Astrocyte of the cerebellum (primary cell): ENCODE data around the gene C19orf38.

Source experiments
- DNase-seq: peaks from one replicate; pipeline ENCODE4 v3.0.0-alpha.2; 2011; ENCODE audit warnings: low read depth
- H3K4me3 ChIP-seq: 2 replicates; pipeline ENCODE4 v1.5.1; 2011; ENCODE audit warnings: mild to moderate bottlenecking, low read depth, low read length, moderate library complexity
- CTCF ChIP-seq: IDR thresholded peaks from 2 replicates; pipeline ENCODE4 v1.5.1; 2012; ENCODE audit warnings: low read length, low read depth, moderate library complexity, mild to moderate bottlenecking; ENCODE audit errors: missing control alignments
- in situ Hi-C: cut with HindIII; loops from 2 replicates; pipeline ENCODE4 v1.10.0; 2017; ENCODE audit warnings: low sequenced_read_pairs

C19orf38 gene

GRCh38 chr19:10823690-10824089, 24.5 kb upstream of the C19orf38 start:
- in situ Hi-C loops, result no loop called here
- H3K4me3 ChIP-seq, result no peak overlapping the region
- DNase-seq, result no peak
- TF ChIP-seq CTCF, result no peak

- in situ Hi-C loops, result no loop called here
- no peak overlapping the region for H3K4me3 ChIP-seq
- DNase-seq, result no peak
- TF ChIP-seq CTCF, result no peak
Measured at GRCh38 chr19:10826231-10826630, 22.0 kb upstream of the C19orf38 start.

GRCh38 chr19:10826846-10827245, 21.4 kb upstream of the C19orf38 start:
- in situ Hi-C loops, result no loop called here
- no peak for DNase-seq
- no peak for TF ChIP-seq CTCF
- no peak overlapping the region for H3K4me3 ChIP-seq

GRCh38 chr19:10828981-10829821, 19.0 kb upstream of the C19orf38 start:
- DNase-seq, result no peak
- no peak overlapping the region for H3K4me3 ChIP-seq
- peak; percentile 8 for TF ChIP-seq CTCF
- in situ Hi-C loops, result no loop called here

GRCh38 chr19:10829967-10830366, 18.2 kb upstream of the C19orf38 start:
- TF ChIP-seq CTCF, result no peak
- in situ Hi-C loops, result no loop called here
- DNase-seq, result no peak
- H3K4me3 ChIP-seq, result no peak overlapping the region

- no peak for TF ChIP-seq CTCF
- in situ Hi-C loops, result no loop called here
- DNase-seq, result no peak
- H3K4me3 ChIP-seq, result no peak overlapping the region
Measured at GRCh38 chr19:10830370-10830769, 17.8 kb upstream of the C19orf38 start.
